ENCODE results near the gene SKI.

The SKI gene

DNA sequence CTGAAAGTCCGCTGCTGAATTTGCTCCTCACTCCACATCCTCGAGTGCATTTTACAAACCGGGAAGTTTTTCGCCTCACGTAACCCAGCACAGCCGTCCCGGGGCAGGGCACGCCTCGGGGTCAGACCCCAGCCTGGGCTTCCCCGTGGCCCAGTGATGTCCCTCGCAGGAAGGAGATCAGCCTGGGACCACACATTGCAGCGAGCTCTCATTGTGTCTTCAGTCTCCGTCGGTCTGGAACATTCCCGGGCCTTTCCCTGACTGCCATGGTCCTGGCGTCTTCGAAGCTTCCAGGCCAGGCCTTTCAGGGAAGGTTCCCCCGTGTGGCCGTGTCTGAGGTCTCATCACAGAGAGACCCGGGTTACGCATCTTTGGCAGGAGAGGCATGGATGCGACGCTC is 119.8 kb downstream of the SKI start:
- DNase-seq: peak; percentile 8 to 50
- Histone ChIP-seq H3K9me3 (no peaks in the 10 kb centered on the region), H3K4me3 (no peak overlapping the region), H3K36me3 (no peaks in the 10 kb centered on the region), H3K27me3 (no peaks in the 10 kb centered on the region), H3K27ac (no peak overlapping the region), H3K4me1 (peaks cover 0 to 4% (median 3%) of the 10 kb centered on the region in 4 donors)
- TF ChIP-seq, protein P1, sequence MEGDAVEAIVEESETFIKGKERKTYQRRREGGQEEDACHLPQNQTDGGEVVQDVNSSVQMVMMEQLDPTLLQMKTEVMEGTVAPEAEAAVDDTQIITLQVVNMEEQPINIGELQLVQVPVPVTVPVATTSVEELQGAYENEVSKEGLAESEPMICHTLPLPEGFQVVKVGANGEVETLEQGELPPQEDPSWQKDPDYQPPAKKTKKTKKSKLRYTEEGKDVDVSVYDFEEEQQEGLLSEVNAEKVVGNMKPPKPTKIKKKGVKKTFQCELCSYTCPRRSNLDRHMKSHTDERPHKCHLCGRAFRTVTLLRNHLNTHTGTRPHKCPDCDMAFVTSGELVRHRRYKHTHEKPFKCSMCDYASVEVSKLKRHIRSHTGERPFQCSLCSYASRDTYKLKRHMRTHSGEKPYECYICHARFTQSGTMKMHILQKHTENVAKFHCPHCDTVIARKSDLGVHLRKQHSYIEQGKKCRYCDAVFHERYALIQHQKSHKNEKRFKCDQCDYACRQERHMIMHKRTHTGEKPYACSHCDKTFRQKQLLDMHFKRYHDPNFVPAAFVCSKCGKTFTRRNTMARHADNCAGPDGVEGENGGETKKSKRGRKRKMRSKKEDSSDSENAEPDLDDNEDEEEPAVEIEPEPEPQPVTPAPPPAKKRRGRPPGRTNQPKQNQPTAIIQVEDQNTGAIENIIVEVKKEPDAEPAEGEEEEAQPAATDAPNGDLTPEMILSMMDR (IDR thresholded peaks at IDR 0.05): no peak
- intact Hi-C loops (cut with DNase I; ENCODE audit: low total_unique reads): no loop called here

DNA sequence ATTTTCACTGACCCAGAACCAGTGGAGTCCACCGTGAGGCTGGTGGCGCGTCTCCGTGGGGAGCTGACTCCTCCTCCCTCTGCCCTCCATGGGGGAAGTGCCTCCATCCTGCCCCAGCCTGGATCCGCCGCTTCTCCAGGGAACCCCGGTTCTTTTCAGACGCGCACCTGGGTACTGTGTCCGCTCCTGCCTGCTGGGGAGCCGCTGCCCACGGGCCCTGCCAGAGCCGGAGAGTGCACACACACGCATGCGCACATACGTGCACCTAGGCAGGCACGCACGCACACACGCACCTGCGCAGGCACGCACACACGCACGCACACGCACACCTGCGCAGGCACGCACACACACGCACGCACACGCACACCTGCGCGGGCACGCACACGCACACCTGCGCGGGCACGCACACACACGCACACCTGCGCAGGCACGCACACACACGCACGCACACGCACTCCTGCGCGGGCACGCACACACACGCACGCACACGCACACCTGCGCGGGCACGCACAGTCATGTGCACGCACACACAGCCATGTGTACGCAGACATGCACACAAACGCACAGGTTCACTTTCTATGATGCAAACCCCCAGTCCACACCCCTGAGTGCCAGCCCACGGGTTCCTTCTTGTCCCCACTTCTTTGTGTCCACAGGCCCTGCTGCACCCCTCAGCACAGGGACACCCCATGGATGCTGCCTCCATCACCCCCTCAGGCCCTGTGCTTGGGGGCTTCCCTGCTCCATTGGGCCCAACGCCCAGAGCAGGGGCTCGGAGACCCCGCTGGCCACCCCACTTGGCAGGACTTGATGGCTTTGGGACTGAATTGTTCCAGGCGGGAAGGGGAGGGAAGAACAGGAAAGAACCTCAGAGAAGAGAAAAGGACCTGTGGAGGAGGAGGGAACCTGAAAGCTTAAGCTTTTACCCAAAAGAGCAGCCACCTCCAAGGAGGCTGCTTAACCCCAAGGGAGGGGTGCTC is 120.5 kb downstream of the SKI start:
- H3K4me1 ChIP-seq: peaks cover 0 to 11% (median 10%) of the 10 kb centered on the region in 4 donors
- no peak overlapping the region for H3K4me3 ChIP-seq
- intact Hi-C loops (cut with DNase I; ENCODE audit: low total_unique reads): no loop called here
- no peaks in the 10 kb centered on the region for H3K27me3 ChIP-seq
- H3K9me3 ChIP-seq: no peaks in the 10 kb centered on the region
- TF ChIP-seq, protein P1 (IDR thresholded peaks at IDR 0.05): no peak
- no peak overlapping the region for H3K27ac ChIP-seq
- peak; percentile 9 to 42 for DNase-seq
- no peaks in the 10 kb centered on the region for H3K36me3 ChIP-seq

DNA sequence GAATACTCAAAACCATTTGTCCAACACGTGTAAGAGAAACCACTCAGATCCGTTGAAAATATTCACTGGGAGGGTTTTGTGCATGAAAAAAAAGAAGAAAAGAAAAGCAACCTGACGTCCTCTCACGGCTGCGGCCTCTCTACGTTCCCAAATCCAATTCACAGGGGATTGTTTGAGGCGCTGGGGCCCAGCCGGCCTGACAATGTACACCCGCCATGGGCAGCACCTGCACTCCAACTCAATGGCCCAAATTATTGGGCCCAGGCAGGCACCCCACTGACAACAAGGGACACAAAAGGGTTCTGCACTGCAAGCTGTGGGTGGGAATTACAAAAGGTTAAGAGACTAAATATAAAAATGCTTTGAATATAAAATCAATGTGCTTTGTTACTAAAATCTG is 121.7 kb downstream of the SKI start:
- no peaks in the 10 kb centered on the region for H3K9me3 ChIP-seq
- peaks cover 0 to 19% (median 17%) of the 10 kb centered on the region in 4 donors for H3K4me1 ChIP-seq
- H3K27ac ChIP-seq: no peak overlapping the region
- DNase-seq: peak in 1 of 2 donors; percentile 9
- TF ChIP-seq, protein P1 (IDR thresholded peaks at IDR 0.05): no peak
- no peaks in the 10 kb centered on the region for H3K27me3 ChIP-seq
- intact Hi-C loops (cut with DNase I; ENCODE audit: low total_unique reads): no loop called here
- no peak overlapping the region for H3K4me3 ChIP-seq
- no peaks in the 10 kb centered on the region for H3K36me3 ChIP-seq

DNA sequence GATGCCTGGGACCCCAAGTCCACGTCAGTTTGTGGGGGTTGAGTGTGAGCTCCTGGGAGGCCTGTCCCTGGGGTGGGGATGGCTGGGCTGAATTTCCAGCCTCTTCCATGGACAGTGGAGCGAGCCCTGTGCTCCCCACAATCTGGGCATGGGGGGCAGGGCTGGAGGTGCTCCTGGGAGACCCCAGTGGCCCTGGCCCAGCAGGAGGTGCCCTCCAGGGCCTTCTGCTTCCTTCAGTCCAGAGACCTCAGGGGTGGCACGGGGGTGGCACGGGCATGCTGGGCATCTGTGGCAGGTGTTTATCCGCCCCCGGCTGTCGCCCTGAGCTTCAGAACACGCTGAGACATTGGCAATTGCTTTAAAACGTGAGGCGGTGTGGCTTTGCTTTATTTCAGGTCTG is 122.4 kb downstream of the SKI start:
- Histone ChIP-seq H3K27ac (no peak overlapping the region), H3K27me3 (no peaks in the 10 kb centered on the region), H3K4me3 (no peak overlapping the region), H3K4me1 (peaks cover 0 to 25% (median 24%) of the 10 kb centered on the region in 4 donors), H3K36me3 (no peaks in the 10 kb centered on the region), H3K9me3 (no peaks in the 10 kb centered on the region)
- DNase-seq: peak; percentile 11 to 57
- TF ChIP-seq, protein P1 (IDR thresholded peaks at IDR 0.05): no peak
- intact Hi-C loops (cut with DNase I; ENCODE audit: low total_unique reads): no loop called here

DNA sequence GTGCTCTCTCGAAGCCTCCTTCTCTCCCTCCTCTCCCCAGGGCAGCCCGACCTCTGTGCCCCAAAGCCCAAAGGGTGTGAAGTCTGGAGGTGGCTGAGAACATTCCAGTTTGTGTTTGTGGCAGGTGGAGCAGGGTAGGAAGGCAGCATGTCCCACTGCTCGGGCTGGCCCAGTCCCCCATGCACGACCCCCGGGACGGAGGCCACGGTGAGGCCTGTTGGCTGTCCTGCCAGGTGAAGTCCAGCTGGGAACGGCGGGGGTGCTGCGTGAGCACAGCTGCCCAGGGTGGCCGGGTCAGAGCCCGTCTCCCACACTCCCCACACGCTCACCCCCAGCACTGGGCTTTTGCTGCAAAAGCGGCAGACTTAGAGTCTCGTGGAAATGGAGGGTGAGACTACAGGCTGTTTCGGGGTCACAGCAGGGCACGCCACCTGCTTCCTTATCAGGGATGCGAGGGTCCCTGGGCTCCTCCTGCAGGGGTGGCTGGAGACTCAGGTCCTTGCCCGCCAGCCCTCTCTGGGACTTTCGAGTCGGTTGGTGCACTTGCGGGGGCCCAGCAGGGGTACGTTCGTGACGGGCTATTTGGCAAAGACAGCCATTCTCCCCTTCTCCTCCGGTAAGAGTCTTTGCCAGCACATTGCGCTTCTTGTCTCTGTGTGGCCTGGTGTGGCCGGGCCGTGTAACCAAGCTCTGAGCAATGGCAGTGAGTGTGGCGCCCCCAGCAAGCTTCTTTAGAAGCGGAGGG is 123.0 kb downstream of the SKI start:
- Histone ChIP-seq H3K4me1 (peaks cover 0 to 26% (median 25%) of the 10 kb centered on the region in 4 donors), H3K36me3 (no peaks in the 10 kb centered on the region), H3K9me3 (no peaks in the 10 kb centered on the region), H3K27ac (no peak overlapping the region), H3K4me3 (no peak overlapping the region), H3K27me3 (no peaks in the 10 kb centered on the region)
- TF ChIP-seq, protein P1 (IDR thresholded peaks at IDR 0.05): no peak
- intact Hi-C loops (cut with DNase I; ENCODE audit: low total_unique reads): no loop called here
- peak; percentile 12 to 62 for DNase-seq

All from tibial artery (tissue), 4 donors.